Thymus (tissue), 11 donors: Measurements from ENCODE around the gene ANKRD55. TPM values are rescaled to one million over a fixed set of nuclear protein-coding genes. Genes with fewer than 3 reads are reported as not detected.
"Not testable (repeated sequence)": the region's sequence is repeated elsewhere in the genome, so short reads cannot be mapped to it uniquely, and the experiment has no call there.

ENCODE experiments used
- DNase-seq, 9 donors: peaks; one replicate each; pipeline ENCODE4 v3.0.0-alpha.2; 2013; ENCODE audit warnings: low spot score in 9 of 9, low read depth in 6 of 9, missing footprints in 1 of 9
- H3K27ac ChIP-seq, 2 donors: one replicate each; pipeline ENCODE4 v1.5.1; 2013; ENCODE audit warnings: control low read depth in 1 of 2, low read depth in 1 of 2, low read length in 1 of 2, mild to moderate bottlenecking in 1 of 2, moderate library complexity in 1 of 2
- H3K27me3 ChIP-seq, 2 donors: one replicate each; pipeline ENCODE4 v1.5.1; 2013; ENCODE audit warnings: low read length in 1 of 2; ENCODE audit not compliant: control insufficient read depth in 2 of 2, insufficient read depth in 1 of 2
- H3K36me3 ChIP-seq, 2 donors: one replicate each; pipeline ENCODE4 v1.5.1; 2013; ENCODE audit warnings: low read length in 1 of 2, mild to moderate bottlenecking in 1 of 2, moderate library complexity in 1 of 2; ENCODE audit not compliant: control insufficient read depth in 2 of 2, insufficient read depth in 2 of 2
- H3K4me1 ChIP-seq, 2 donors: one replicate each; pipeline ENCODE4 v1.5.1; 2013; ENCODE audit warnings: low read length in 2 of 2; ENCODE audit not compliant: control insufficient read depth in 2 of 2, insufficient read depth in 2 of 2
- H3K4me3 ChIP-seq, 2 donors: one replicate each; pipeline ENCODE4 v1.5.1; 2013; ENCODE audit warnings: low read length in 2 of 2, control low read depth in 1 of 2, mild to moderate bottlenecking in 1 of 2
- H3K9me3 ChIP-seq, 2 donors: one replicate each; pipeline ENCODE4 v1.5.1; 2013; ENCODE audit warnings: low read length in 1 of 2, mild to moderate bottlenecking in 1 of 2; ENCODE audit not compliant: control insufficient read depth in 2 of 2, insufficient read depth in 1 of 2
- WGBS: extraction: QIAGEN DNeasy Blood & Tissue Kit; methylation state at CpG from one replicate; pipeline ENCODE4 v1.1.7; 2013; 5-methylcytosine and 5-hydroxymethylcytosine counted together
- polyA plus RNA-seq: library from polyadenylated mRNA; stranded (reverse); fragments of 200-250 nt; gene quantifications from one replicate; pipeline ENCODE4 v1.2.3, GENCODE V29; 2013
- total RNA-seq: library from RNA; stranded (reverse); fragments of 120-200 nt; gene quantifications from one replicate; pipeline ENCODE4 v1.2.4, GENCODE V29; 2013
- donor health status: healthy.

Gene ANKRD55
- total and polyA plus RNA-seq, 2 donors, result 3.5 to 6.7 TPM

GRCh38 chr5:56083286-56083854, 149.8 kb downstream of the ANKRD55 start:
- DNase-seq, result no peak
- Histone ChIP-seq H3K4me3 (no peak overlapping the region), H3K4me1 (peaks cover 5 to 11% of the 10 kb centered on the region in 2 donors), H3K27me3 (no peaks in the 10 kb centered on the region), H3K9me3 (no peaks in the 10 kb centered on the region), H3K36me3 (no peaks in the 10 kb centered on the region), H3K27ac (no peak overlapping the region)
- WGBS, result 94% methylated on average over 20 of the region's 20 CpGs

DNA sequence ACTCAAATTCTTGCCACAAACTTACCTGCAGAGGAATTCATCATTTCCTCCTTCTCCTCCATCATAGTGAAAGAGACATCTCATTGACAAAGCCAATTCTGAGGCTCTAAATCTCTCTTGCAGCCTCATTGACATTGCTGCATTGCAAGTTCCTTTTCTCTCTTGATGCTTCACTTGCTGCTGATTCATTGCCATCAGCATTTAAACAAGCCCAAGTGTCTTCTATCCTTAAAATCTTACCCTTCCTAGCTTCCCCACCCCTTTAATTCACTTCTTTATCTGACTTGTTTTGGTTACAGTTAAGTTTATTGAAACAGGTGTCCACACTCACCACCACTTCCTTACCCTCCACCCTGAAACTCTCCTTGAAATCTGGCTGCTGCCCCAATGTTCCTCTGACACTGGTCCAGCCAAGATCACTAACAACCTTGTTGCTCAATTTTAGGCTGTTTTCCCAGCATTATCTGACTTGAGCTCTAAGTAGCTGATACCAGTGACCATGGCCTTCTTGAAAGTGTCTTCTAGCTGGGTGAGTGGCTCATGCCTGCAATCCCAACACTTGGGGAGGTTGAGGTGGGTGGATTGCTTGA, 152.0 kb downstream of the ANKRD55 start:
- not testable (repeated sequence) for H3K36me3 ChIP-seq, H3K9me3 ChIP-seq, H3K4me3 ChIP-seq, H3K27me3 ChIP-seq
- peak in 1 of 9 donors; percentile 57 for DNase-seq
- Histone ChIP-seq H3K4me1 (peaks cover 5 to 11% of the 10 kb centered on the region in 2 donors), H3K27ac (peak overlapping the region in 1 of 2 donors; percentile 6)

GRCh38 chr5:56080375-56081052, 152.6 kb downstream of the ANKRD55 start:
- Histone ChIP-seq H3K9me3 (no peaks in the 10 kb centered on the region), H3K36me3 (no peaks in the 10 kb centered on the region), H3K4me1 (peaks cover 5 to 11% of the 10 kb centered on the region in 2 donors), H3K4me3 (no peak overlapping the region), H3K27me3 (no peaks in the 10 kb centered on the region), H3K27ac (peak overlapping the region in 1 of 2 donors; percentile 76)
- no peak for DNase-seq
- WGBS, result 78% methylated on average over 2 of the region's 2 CpGs

GRCh38 chr5:56079157-56079500, 154.0 kb downstream of the ANKRD55 start:
- peaks cover 5 to 11% of the 10 kb centered on the region in 2 donors for H3K4me1 ChIP-seq
- not testable (repeated sequence) for H3K9me3 ChIP-seq, H3K4me3 ChIP-seq, DNase-seq, H3K27me3 ChIP-seq, H3K36me3 ChIP-seq, H3K27ac ChIP-seq
- 97% methylated on average over 5 of the region's 5 CpGs for WGBS

- no peaks in the 10 kb centered on the region for H3K36me3 ChIP-seq
- H3K27me3 ChIP-seq, result no peaks in the 10 kb centered on the region
- H3K4me1 ChIP-seq, result peaks cover 5 to 14% of the 10 kb centered on the region in 2 donors
- H3K9me3 ChIP-seq, result no peaks in the 10 kb centered on the region
- 95% methylated on average over 6 of the region's 6 CpGs for WGBS
- peak overlapping the region in 1 of 2 donors; percentile 18 for H3K27ac ChIP-seq
- no peak for DNase-seq
- H3K4me3 ChIP-seq, result no peak overlapping the region
These were observed 154.6 kb downstream of the ANKRD55 start for GRCh38 chr5:56078278-56079156.

GRCh38 chr5:56077796-56078233, 155.3 kb downstream of the ANKRD55 start:
- H3K27me3 ChIP-seq, result no peaks in the 10 kb centered on the region
- no peaks in the 10 kb centered on the region for H3K36me3 ChIP-seq
- 92% methylated on average over 7 of the region's 7 CpGs for WGBS
- no peak overlapping the region for H3K27ac ChIP-seq
- no peaks in the 10 kb centered on the region for H3K9me3 ChIP-seq
- H3K4me3 ChIP-seq, result no peak overlapping the region
- no peak for DNase-seq
- H3K4me1 ChIP-seq, result peaks cover 5 to 14% of the 10 kb centered on the region in 2 donors

GRCh38 chr5:56076486-56076885, 156.6 kb downstream of the ANKRD55 start:
- Histone ChIP-seq H3K27me3 (no peaks in the 10 kb centered on the region), H3K36me3 (no peaks in the 10 kb centered on the region), H3K27ac (no peak overlapping the region), H3K4me1 (peaks cover 5 to 15% of the 10 kb centered on the region in 2 donors), H3K4me3 (no peak overlapping the region), H3K9me3 (no peaks in the 10 kb centered on the region)
- WGBS, result 100% methylated on average over 3 of the region's 3 CpGs
- DNase-seq, result no peak

- H3K27ac ChIP-seq, result no peak overlapping the region
- no peaks in the 10 kb centered on the region for H3K36me3 ChIP-seq
- H3K27me3 ChIP-seq, result no peaks in the 10 kb centered on the region
- peaks cover under 1 to 12% of the 10 kb centered on the region in 2 donors for H3K4me1 ChIP-seq
- DNase-seq, result no peak
- no peak overlapping the region for H3K4me3 ChIP-seq
- 96% methylated on average over 2 of the region's 2 CpGs for WGBS
- no peaks in the 10 kb centered on the region for H3K9me3 ChIP-seq
These were observed 157.8 kb downstream of the ANKRD55 start for GRCh38 chr5:56075361-56075760.
